Retinal pigment epithelial cell (primary cell): ENCODE measurements around the gene RABEP2.

ENCODE experiments used
- DNase-seq: peaks from one replicate; pipeline ENCODE4 v3.0.0-alpha.2; 2010; ENCODE audit warnings: low read depth
- H3K4me3 ChIP-seq: 2 replicates; pipeline ENCODE4 v1.5.1; 2011; ENCODE audit warnings: mild to moderate bottlenecking, low read length, control low read depth, moderate library complexity
- CTCF ChIP-seq: conservative IDR thresholded peaks from 2 replicates; pipeline ENCODE4 v1.5.1; 2011; ENCODE audit warnings: low read depth, low read length, control low read depth, inconsistent platforms

RABEP2 gene

DNA sequence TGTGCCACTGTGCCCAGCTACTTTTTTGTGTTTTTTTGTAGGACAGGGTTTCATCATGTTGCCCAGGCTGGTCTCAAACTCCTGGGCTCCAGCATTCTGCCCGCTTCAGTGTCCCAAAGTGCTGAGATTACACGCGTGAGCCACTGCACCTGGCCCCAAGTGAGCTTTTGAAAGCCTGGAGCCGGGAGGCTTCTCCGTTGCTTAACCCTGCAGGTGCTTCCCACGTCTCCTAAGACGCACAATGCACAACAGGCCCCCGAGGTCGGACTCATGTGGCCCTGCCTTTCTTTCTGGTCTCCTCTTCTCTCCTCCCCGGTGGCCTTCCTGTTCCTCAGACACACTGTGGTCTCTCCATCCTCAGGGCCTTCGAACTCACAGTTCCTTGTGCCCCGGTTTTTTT lies 12.5 kb downstream of the RABEP2 start:
- DNase-seq: no peak
- H3K4me3 ChIP-seq: no peak overlapping the region
- TF ChIP-seq CTCF: no peak

DNA sequence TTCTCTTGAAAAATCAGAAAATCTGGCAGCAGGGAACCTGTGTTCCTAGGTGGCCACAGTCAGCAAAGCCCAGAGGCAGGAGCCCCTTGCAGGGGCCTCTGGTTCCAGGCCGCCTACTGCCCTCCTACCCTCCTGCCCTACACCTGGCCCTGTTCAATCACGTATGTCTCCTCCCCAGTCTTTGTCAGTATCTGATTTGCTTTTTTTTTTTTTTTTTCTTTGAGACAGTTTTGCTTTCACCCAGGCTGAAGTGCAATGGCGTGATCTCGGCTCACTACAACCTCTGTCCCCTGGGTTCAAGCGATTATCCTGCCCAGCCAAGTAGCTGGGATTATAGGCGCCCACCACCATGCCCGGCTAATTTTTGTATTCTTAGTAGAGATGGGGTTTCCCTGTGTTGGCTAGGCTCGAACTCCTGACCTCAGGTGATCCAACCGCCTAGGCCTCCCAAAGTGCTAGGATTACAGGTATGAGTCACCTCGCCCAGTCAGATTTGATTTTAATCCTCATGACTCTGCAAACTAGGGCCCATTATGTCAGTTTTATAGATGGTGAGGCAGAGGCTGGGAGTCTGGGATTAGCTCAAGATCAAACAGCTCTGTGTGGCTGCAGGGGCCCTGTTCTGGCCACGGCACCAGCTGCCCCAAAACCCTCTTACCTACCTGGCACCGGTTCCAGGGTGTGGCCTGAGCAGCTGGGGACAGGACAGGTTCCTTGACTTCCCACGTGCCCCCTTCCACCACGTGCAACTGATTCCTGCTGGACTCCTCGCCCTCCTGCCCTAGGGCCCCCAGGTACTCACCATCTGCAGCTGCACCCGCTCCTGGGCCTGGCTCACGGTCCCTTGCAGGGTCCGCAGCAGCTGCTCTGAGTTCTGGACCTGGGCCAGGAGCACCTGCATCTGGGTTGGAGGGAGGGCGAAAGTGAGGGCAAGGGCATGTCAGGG lies 14.7 kb downstream of the RABEP2 start:
- H3K4me3 ChIP-seq: no peak overlapping the region
- TF ChIP-seq CTCF: no peak
- peak; percentile 75 for DNase-seq

GRCh38 chr16:28905800-28906372 lies 19.2 kb downstream of the RABEP2 start:
- DNase-seq: no peak
- TF ChIP-seq CTCF: no peak
- H3K4me3 ChIP-seq: no peak overlapping the region

GRCh38 chr16:28905229-28905754 lies 19.7 kb downstream of the RABEP2 start:
- no peak for DNase-seq
- no peak overlapping the region for H3K4me3 ChIP-seq
- no peak for TF ChIP-seq CTCF

- no peak for DNase-seq
- H3K4me3 ChIP-seq: no peak overlapping the region
- no peak for TF ChIP-seq CTCF
Observed at GRCh38 chr16:28904828-28905227, 20.2 kb downstream of the RABEP2 start.

DNA sequence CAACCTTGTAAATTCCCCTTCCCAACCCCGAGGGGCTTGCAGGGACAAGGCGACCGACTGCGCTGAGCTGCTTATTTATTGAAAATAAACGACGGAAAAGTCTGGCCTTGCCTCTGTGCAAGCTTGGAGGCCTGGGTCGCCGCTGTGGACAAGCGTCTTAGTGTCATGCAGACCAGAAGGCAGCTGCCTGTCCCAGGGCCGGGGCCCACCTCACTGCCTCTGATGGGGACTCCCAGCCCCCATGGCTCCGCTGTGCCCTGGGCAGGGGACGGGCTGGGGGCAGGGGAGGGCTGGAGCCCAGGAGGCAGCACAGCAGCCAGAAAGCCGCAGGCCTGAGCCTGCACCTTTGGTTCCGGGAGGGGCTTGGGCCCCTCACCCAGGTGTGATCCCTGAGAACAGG lies 20.7 kb downstream of the RABEP2 start:
- no peak for DNase-seq
- no peak for TF ChIP-seq CTCF
- H3K4me3 ChIP-seq: no peak overlapping the region
